ENCODE results near the gene NOXRED1.

NOXRED1 gene

GRCh38 chr14:77459072-77459723 is 35.9 kb upstream of the NOXRED1 start:
- Histone ChIP-seq H3K4me1 (ENCODE audit: control insufficient read depth, low read depth, low read length) (peaks cover 2% of the 10 kb centered on the region), H2BK15ac (replicated peaks; ENCODE audit: low read depth) (no peak overlapping the region), H3K9ac (ENCODE audit: low read length) (peak overlapping the region; percentile 87), H2BK120ac (ENCODE audit: low read depth, low read length) (no peak overlapping the region), H3K27me3 (ENCODE audit: insufficient read depth, low read length, poor library complexity) (no peaks in the 10 kb centered on the region), H2BK5ac (ENCODE audit: low read length) (no peak overlapping the region), H3K27ac (ENCODE audit: low read depth, low read length) (no peak overlapping the region), H2AK5ac (ENCODE audit: low read length) (no peak overlapping the region), H4K8ac (ENCODE audit: low read depth, low read length) (no peak overlapping the region), H3K4ac (ENCODE audit: low read depth, low read length) (no peak overlapping the region), H3K79me1 (ENCODE audit: low read length) (peaks cover 14% of the 10 kb centered on the region), H3K79me2 (ENCODE audit: control insufficient read depth, insufficient read depth, low read length) (peaks cover 23% of the 10 kb centered on the region), H3K23ac (ENCODE audit: low read length) (no peak overlapping the region), H3K4me3 (ENCODE audit: low read length) (peak overlapping the region; percentile 96), H4K5ac (ENCODE audit: low read length) (no peak overlapping the region), H3K4me2 (ENCODE audit: low read length) (peak overlapping the region; percentile 73), H3K18ac (ENCODE audit: low read length) (no peak overlapping the region), H3K36me3 (ENCODE audit: control insufficient read depth, insufficient read depth, low read length) (peaks cover 5% of the 10 kb centered on the region), H3K56ac (ENCODE audit: low read length) (no peak overlapping the region)
- WGBS (ENCODE audit: extremely low coverage, insufficient coverage, low lambda C conversion rate), result no CpG with 5 or more reads among the region's 13 CpGs
- DNase-seq, result peak; percentile 84

- peaks cover 23% of the 10 kb centered on the region for H3K79me2 ChIP-seq (ENCODE audit: control insufficient read depth, insufficient read depth, low read length)
- no peak overlapping the region for H2BK120ac ChIP-seq (ENCODE audit: low read depth, low read length)
- H2BK5ac ChIP-seq (ENCODE audit: low read length), result peak overlapping the region; percentile 44
- H4K8ac ChIP-seq (ENCODE audit: low read depth, low read length), result no peak overlapping the region
- H3K4me2 ChIP-seq (ENCODE audit: low read length), result peak overlapping the region; percentile 73
- H3K27me3 ChIP-seq (ENCODE audit: insufficient read depth, low read length, poor library complexity), result no peaks in the 10 kb centered on the region
- H3K4me3 ChIP-seq (ENCODE audit: low read length), result peak overlapping the region; percentile 96
- WGBS (ENCODE audit: extremely low coverage, insufficient coverage, low lambda C conversion rate), result no CpG with 5 or more reads among the region's 29 CpGs
- H2AK5ac ChIP-seq (ENCODE audit: low read length), result peak overlapping the region; percentile 66
- H2BK15ac ChIP-seq (replicated peaks; ENCODE audit: low read depth), result no peak overlapping the region
- peak overlapping the region; percentile 43 for H3K18ac ChIP-seq (ENCODE audit: low read length)
- H3K23ac ChIP-seq (ENCODE audit: low read length), result no peak overlapping the region
- DNase-seq, result peak; percentile 85
- H3K27ac ChIP-seq (ENCODE audit: low read depth, low read length), result peak overlapping the region; percentile 35
- H3K4ac ChIP-seq (ENCODE audit: low read depth, low read length), result peak overlapping the region; percentile 93
- H3K56ac ChIP-seq (ENCODE audit: low read length), result peak overlapping the region; percentile 99
- peaks cover 2% of the 10 kb centered on the region for H3K4me1 ChIP-seq (ENCODE audit: control insufficient read depth, low read depth, low read length)
- no peak overlapping the region for H4K5ac ChIP-seq (ENCODE audit: low read length)
- peaks cover 14% of the 10 kb centered on the region for H3K79me1 ChIP-seq (ENCODE audit: low read length)
- H3K36me3 ChIP-seq (ENCODE audit: control insufficient read depth, insufficient read depth, low read length), result peaks cover 5% of the 10 kb centered on the region
- peak overlapping the region; percentile 87 for H3K9ac ChIP-seq (ENCODE audit: low read length)
These were observed 35.1 kb upstream of the NOXRED1 start for GRCh38 chr14:77458249-77458950.

- WGBS (ENCODE audit: extremely low coverage, insufficient coverage, low lambda C conversion rate), result no CpG with 5 or more reads among the region's 50 CpGs
- peak within 1 kb of the TSS; percentile 91 for H3K4me2 ChIP-seq (ENCODE audit: low read length)
- peak; percentile 100 for DNase-seq
- peak within 1 kb of the TSS; percentile 66 for H2AK5ac ChIP-seq (ENCODE audit: low read length)
- peaks cover 23% of the 10 kb centered on the region for H3K79me2 ChIP-seq (ENCODE audit: control insufficient read depth, insufficient read depth, low read length)
- peak within 1 kb of the TSS; percentile 89 for H3K9ac ChIP-seq (ENCODE audit: low read length)
- peak within 1 kb of the TSS; percentile 17 for H4K5ac ChIP-seq (ENCODE audit: low read length)
- H3K79me1 ChIP-seq (ENCODE audit: low read length), result peaks cover 14% of the 10 kb centered on the region
- H3K4ac ChIP-seq (ENCODE audit: low read depth, low read length), result peak within 1 kb of the TSS; percentile 93
- H2BK5ac ChIP-seq (ENCODE audit: low read length), result peak within 1 kb of the TSS; percentile 93
- H3K18ac ChIP-seq (ENCODE audit: low read length), result peak within 1 kb of the TSS; percentile 43
- peaks cover 2% of the 10 kb centered on the region for H3K4me1 ChIP-seq (ENCODE audit: control insufficient read depth, low read depth, low read length)
- H4K8ac ChIP-seq (ENCODE audit: low read depth, low read length), result no peak within 1 kb of the TSS
- peak within 1 kb of the TSS; percentile 96 for H3K4me3 ChIP-seq (ENCODE audit: low read length)
- no peaks in the 10 kb centered on the region for H3K27me3 ChIP-seq (ENCODE audit: insufficient read depth, low read length, poor library complexity)
- no peak within 1 kb of the TSS for H3K23ac ChIP-seq (ENCODE audit: low read length)
- peak within 1 kb of the TSS; percentile 99 for H3K56ac ChIP-seq (ENCODE audit: low read length)
- H2BK15ac ChIP-seq (replicated peaks; ENCODE audit: low read depth), result no peak within 1 kb of the TSS
- peak within 1 kb of the TSS; percentile 70 for H3K27ac ChIP-seq (ENCODE audit: low read depth, low read length)
- no peak within 1 kb of the TSS for H2BK120ac ChIP-seq (ENCODE audit: low read depth, low read length)
- peaks cover 4% of the 10 kb centered on the region for H3K36me3 ChIP-seq (ENCODE audit: control insufficient read depth, insufficient read depth, low read length)
These were observed 34.4 kb upstream of the NOXRED1 start, which contains the start of the genes AHSA1 and VIPAS39 for GRCh38 chr14:77457522-77458248. Gene AHSA1 (plus strand): TSS chr14:77458093. CDS start chr14:77458190, 97 bp downstream. Gene VIPAS39 (minus strand): TSS chr14:77457601. CDS start chr14:77454102, 3,499 bp downstream.

- H3K4me3 ChIP-seq (ENCODE audit: low read length), result peak overlapping the region; percentile 64
- no peak overlapping the region for H4K8ac ChIP-seq (ENCODE audit: low read depth, low read length)
- peak overlapping the region; percentile 29 for H3K27ac ChIP-seq (ENCODE audit: low read depth, low read length)
- no peak for DNase-seq
- no peak overlapping the region for H2BK120ac ChIP-seq (ENCODE audit: low read depth, low read length)
- H3K4ac ChIP-seq (ENCODE audit: low read depth, low read length), result no peak overlapping the region
- H3K4me1 ChIP-seq (ENCODE audit: control insufficient read depth, low read depth, low read length), result peaks cover 2% of the 10 kb centered on the region
- H2AK5ac ChIP-seq (ENCODE audit: low read length), result no peak overlapping the region
- H3K79me1 ChIP-seq (ENCODE audit: low read length), result peaks cover 14% of the 10 kb centered on the region
- peaks cover 23% of the 10 kb centered on the region for H3K79me2 ChIP-seq (ENCODE audit: control insufficient read depth, insufficient read depth, low read length)
- peak overlapping the region; percentile 17 for H2BK5ac ChIP-seq (ENCODE audit: low read length)
- peak overlapping the region; percentile 90 for H3K56ac ChIP-seq (ENCODE audit: low read length)
- H3K36me3 ChIP-seq (ENCODE audit: control insufficient read depth, insufficient read depth, low read length), result peaks cover 2% of the 10 kb centered on the region
- H3K4me2 ChIP-seq (ENCODE audit: low read length), result peak overlapping the region; percentile 91
- H3K9ac ChIP-seq (ENCODE audit: low read length), result peak overlapping the region; percentile 89
- H4K5ac ChIP-seq (ENCODE audit: low read length), result no peak overlapping the region
- no peaks in the 10 kb centered on the region for H3K27me3 ChIP-seq (ENCODE audit: insufficient read depth, low read length, poor library complexity)
- no peak overlapping the region for H3K18ac ChIP-seq (ENCODE audit: low read length)
- no CpG with 5 or more reads among the region's 18 CpGs for WGBS (ENCODE audit: extremely low coverage, insufficient coverage, low lambda C conversion rate)
- no peak overlapping the region for H2BK15ac ChIP-seq (replicated peaks; ENCODE audit: low read depth)
- no peak overlapping the region for H3K23ac ChIP-seq (ENCODE audit: low read length)
These were observed 33.8 kb upstream of the NOXRED1 start for GRCh38 chr14:77457115-77457521.

GRCh38 chr14:77455966-77456640 is 32.8 kb upstream of the NOXRED1 start:
- no peak for DNase-seq
- Histone ChIP-seq H2AK5ac (ENCODE audit: low read length) (no peak overlapping the region), H3K27ac (ENCODE audit: low read depth, low read length) (no peak overlapping the region), H4K5ac (ENCODE audit: low read length) (no peak overlapping the region), H2BK120ac (ENCODE audit: low read depth, low read length) (no peak overlapping the region), H3K18ac (ENCODE audit: low read length) (no peak overlapping the region), H3K79me2 (ENCODE audit: control insufficient read depth, insufficient read depth, low read length) (peaks cover 23% of the 10 kb centered on the region), H3K56ac (ENCODE audit: low read length) (no peak overlapping the region), H3K79me1 (ENCODE audit: low read length) (peaks cover 12% of the 10 kb centered on the region), H4K8ac (ENCODE audit: low read depth, low read length) (no peak overlapping the region), H3K27me3 (ENCODE audit: insufficient read depth, low read length, poor library complexity) (no peaks in the 10 kb centered on the region), H2BK15ac (replicated peaks; ENCODE audit: low read depth) (no peak overlapping the region), H3K4me1 (ENCODE audit: control insufficient read depth, low read depth, low read length) (peaks cover 2% of the 10 kb centered on the region), H3K9ac (ENCODE audit: low read length) (peak overlapping the region; percentile 11), H3K23ac (ENCODE audit: low read length) (no peak overlapping the region), H3K4me2 (ENCODE audit: low read length) (no peak overlapping the region), H3K4ac (ENCODE audit: low read depth, low read length) (no peak overlapping the region), H3K4me3 (ENCODE audit: low read length) (no peak overlapping the region), H2BK5ac (ENCODE audit: low read length) (no peak overlapping the region), H3K36me3 (ENCODE audit: control insufficient read depth, insufficient read depth, low read length) (peaks cover 2% of the 10 kb centered on the region)
- no CpG with 5 or more reads among the region's 2 CpGs for WGBS (ENCODE audit: extremely low coverage, insufficient coverage, low lambda C conversion rate)

Measured in mesendoderm (in vitro differentiated cells).